Esophagus muscularis mucosa (tissue), 3 donors: ENCODE results near the gene TAF11L3.

Experiments
- POLR2A ChIP-seq: fragments of 450-650 bp; IDR thresholded peaks from one replicate; pipeline ENCODE4 v1.6.1; 2017; ENCODE audit warnings: antibody characterized with exemption, moderate library complexity, mild to moderate bottlenecking, low read depth
- TF ChIP-seq, protein P1 (sequence below), 3 experiments: fragments of 200-600 bp in 2 of 3; fragments of 450-650 bp in 1 of 3; sonication (generic) in 2 of 3; IDR thresholded peaks; one replicate each; pipeline ENCODE4 v1.5.1; 2017 to 2019; ENCODE audit warnings: antibody characterized with exemption in 3 of 3, mild to moderate bottlenecking in 2 of 3, moderate library complexity in 1 of 3

DNA sequence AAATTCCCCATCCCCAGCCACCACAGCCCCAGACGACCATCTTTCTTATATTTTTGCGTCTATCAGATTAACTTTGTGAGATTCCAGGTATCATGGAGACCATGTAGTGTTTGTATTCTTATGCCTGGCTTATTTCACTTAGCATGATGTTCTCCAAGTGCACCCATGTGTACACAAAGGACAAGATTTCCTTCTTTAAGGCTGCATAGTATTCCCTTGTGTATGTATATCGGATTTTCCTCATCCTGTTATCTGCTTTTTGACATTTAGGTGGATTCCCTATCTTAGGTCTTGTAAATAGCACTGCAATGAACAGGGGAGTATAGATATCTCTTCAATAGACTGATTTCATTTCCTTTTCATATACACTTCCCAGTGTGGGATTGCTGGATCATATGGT lies 25.4 kb upstream of the TAF11L3 start:
- TF ChIP-seq POLR2A = no peak
- TF ChIP-seq, protein P1, sequence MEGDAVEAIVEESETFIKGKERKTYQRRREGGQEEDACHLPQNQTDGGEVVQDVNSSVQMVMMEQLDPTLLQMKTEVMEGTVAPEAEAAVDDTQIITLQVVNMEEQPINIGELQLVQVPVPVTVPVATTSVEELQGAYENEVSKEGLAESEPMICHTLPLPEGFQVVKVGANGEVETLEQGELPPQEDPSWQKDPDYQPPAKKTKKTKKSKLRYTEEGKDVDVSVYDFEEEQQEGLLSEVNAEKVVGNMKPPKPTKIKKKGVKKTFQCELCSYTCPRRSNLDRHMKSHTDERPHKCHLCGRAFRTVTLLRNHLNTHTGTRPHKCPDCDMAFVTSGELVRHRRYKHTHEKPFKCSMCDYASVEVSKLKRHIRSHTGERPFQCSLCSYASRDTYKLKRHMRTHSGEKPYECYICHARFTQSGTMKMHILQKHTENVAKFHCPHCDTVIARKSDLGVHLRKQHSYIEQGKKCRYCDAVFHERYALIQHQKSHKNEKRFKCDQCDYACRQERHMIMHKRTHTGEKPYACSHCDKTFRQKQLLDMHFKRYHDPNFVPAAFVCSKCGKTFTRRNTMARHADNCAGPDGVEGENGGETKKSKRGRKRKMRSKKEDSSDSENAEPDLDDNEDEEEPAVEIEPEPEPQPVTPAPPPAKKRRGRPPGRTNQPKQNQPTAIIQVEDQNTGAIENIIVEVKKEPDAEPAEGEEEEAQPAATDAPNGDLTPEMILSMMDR (IDR thresholded peaks at IDR 0.05) = no peak
